ENCODE data around the gene ERO1B. TPM values are rescaled to one million over a fixed set of nuclear protein-coding genes. Genes with fewer than 3 reads are reported as not detected.

The ERO1B gene
- total RNA-seq, 2 donors from 2014 or later = 10.4 to 12.0 TPM

GRCh38 chr1:236167154-236167553 is 114.6 kb downstream of the ERO1B start:
- TF ChIP-seq POLR2A (IDR thresholded peaks at IDR 0.05) (no peak), POLR2AphosphoS5 (IDR thresholded peaks at IDR 0.05) (no peak), CTCF (IDR thresholded peaks at IDR 0.05) (no peak)
- 91% methylated on average over 7 of the region's 7 CpGs for WGBS
- DNase-seq (ENCODE audit: low spot score) = no peak

DNA sequence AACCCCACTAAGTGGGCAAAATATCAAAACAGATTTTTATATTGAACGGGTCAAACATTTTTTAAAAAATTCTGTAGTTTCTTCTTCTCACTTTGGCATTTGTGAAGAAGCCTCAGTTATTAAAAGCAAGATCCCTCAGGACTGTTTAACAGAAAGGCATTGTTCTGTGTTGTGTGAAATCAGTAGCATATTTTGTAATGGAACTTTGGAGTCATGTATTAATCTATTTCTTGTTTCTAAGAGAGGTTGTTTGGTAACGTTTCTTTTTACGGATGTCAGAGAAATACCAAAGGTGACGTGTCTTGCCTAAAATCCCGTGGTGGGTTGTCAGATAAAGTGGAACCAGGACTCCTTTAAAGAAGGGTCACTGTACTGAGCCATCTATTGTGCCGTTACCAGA is 115.7 kb downstream of the ERO1B start:
- H3K4me3 ChIP-seq = no peak overlapping the region
- no peaks in the 10 kb centered on the region for H3K9me3 ChIP-seq
- DNase-seq (ENCODE audit: low spot score) = no peak
- no peaks in the 10 kb centered on the region for H3K36me3 ChIP-seq
- TF ChIP-seq CTCF (IDR thresholded peaks at IDR 0.05) (no peak), POLR2A (IDR thresholded peaks at IDR 0.05) (no peak), POLR2AphosphoS5 (IDR thresholded peaks at IDR 0.05) (no peak)
- H3K27ac ChIP-seq = no peak overlapping the region
- intact Hi-C loops (cut with DNase I) = no loop called here
- WGBS = 92% methylated on average over 6 of the region's 6 CpGs
- H3K4me1 ChIP-seq (replicated peaks) = no peaks in the 10 kb centered on the region
- H3K27me3 ChIP-seq (replicated peaks; ENCODE audit: insufficient read depth) = no peaks in the 10 kb centered on the region

More at GRCh38 chr1:236167154-236167553, 114.6 kb downstream of the ERO1B start:
- intact Hi-C loops (cut with DNase I) = no loop called here
- H3K36me3 ChIP-seq = no peaks in the 10 kb centered on the region
- no peak overlapping the region for H3K4me3 ChIP-seq
- H3K27ac ChIP-seq = no peak overlapping the region
- H3K4me1 ChIP-seq (replicated peaks) = no peaks in the 10 kb centered on the region
- no peaks in the 10 kb centered on the region for H3K9me3 ChIP-seq
- no peaks in the 10 kb centered on the region for H3K27me3 ChIP-seq (replicated peaks; ENCODE audit: insufficient read depth)

Small RNAs within 50 kb of the gene (small RNA-seq; reads per million reads assigned to genes)
- gene RNU2-70P = 1.4 to 2.4 reads per million in 2 donors

Other genes starting within 250 kb of the ERO1B start
- 10 to 100 TPM; 21.6 to 74.9 TPM for gene NID1, start 216.9 kb downstream of the ERO1B start, total RNA-seq
- 10 to 100 TPM in 1 of 2 donors, 1 to 10 TPM in 1; 9.1 to 33.7 TPM for gene GPR137B, start 139.4 kb downstream of the ERO1B start, total RNA-seq
- 10 to 100 TPM in 1 of 2 donors, 1 to 10 TPM in 1; 4.9 to 12.8 TPM for gene EDARADD, start 112.3 kb upstream of the ERO1B start, total RNA-seq
- 100 to 1,000 TPM in 1 of 2 donors, 10 to 100 TPM in 1; 86.0 to 119 TPM for gene LGALS8, start 242.0 kb upstream of the ERO1B start, total RNA-seq